Osteoblast (primary cell): ENCODE data around the gene RABGAP1. TPM values are rescaled to one million over a fixed set of nuclear protein-coding genes. Genes with fewer than 3 reads are reported as not detected.

Experiments
- DNase-seq: peaks from one replicate; pipeline ENCODE4 v3.0.0; 2011; ENCODE audit warnings: low spot score, mixed read lengths; ENCODE audit not compliant: insufficient read length; ENCODE audit errors: missing footprints
- H2AFZ ChIP-seq: 2 replicates; pipeline ENCODE4 v1.6.0; 2011; ENCODE audit warnings: mild to moderate bottlenecking, low read length
- H3K27ac ChIP-seq: 2 replicates; pipeline ENCODE4 v1.5.1; 2011; ENCODE audit warnings: mild to moderate bottlenecking, low read depth, low read length, moderate library complexity
- H3K27me3 ChIP-seq: 2 replicates; pipeline ENCODE4 v1.6.0; 2012; ENCODE audit warnings: mild to moderate bottlenecking, control low read depth, inconsistent platforms, low read length, moderate library complexity; ENCODE audit not compliant: insufficient read depth
- H3K36me3 ChIP-seq: 2 replicates; pipeline ENCODE4 v1.5.1; 2011; ENCODE audit warnings: mild to moderate bottlenecking, low read length, control low read depth, moderate library complexity; ENCODE audit not compliant: insufficient read depth
- H3K4me1 ChIP-seq: 2 replicates; pipeline ENCODE4 v1.5.1; 2011; ENCODE audit warnings: mild to moderate bottlenecking, low read length, control low read depth, moderate library complexity; ENCODE audit not compliant: insufficient read depth
- H3K4me2 ChIP-seq: 2 replicates; pipeline ENCODE4 v1.6.0; 2011; ENCODE audit warnings: mild to moderate bottlenecking, low read length; ENCODE audit not compliant: insufficient read depth
- H3K4me3 ChIP-seq: fragments of 200-600 bp; sonication (generic); 3 replicates; pipeline ENCODE4 v1.5.1; 2012; ENCODE audit warnings: mild to moderate bottlenecking, low read length, inconsistent platforms; ENCODE audit not compliant: insufficient read depth
- H3K79me2 ChIP-seq: 2 replicates; pipeline ENCODE4 v1.6.0; 2012; ENCODE audit warnings: mild to moderate bottlenecking, low read length, control low read depth, inconsistent platforms; ENCODE audit not compliant: insufficient read depth
- H3K9me3 ChIP-seq: 2 replicates; pipeline ENCODE4 v1.5.1; 2011; ENCODE audit warnings: low read depth, low read length, control low read depth
- H4K20me1 ChIP-seq: 2 replicates; pipeline ENCODE4 v1.6.0; 2012; ENCODE audit warnings: mild to moderate bottlenecking, low read length, control low read depth; ENCODE audit not compliant: insufficient read depth
- total RNA-seq: library from RNA; depleted of rRNA; stranded (reverse); fragments of >200 nt; gene quantifications from 2 replicates; pipeline ENCODE4 v1.2.3, GENCODE V29; 2012
- TF ChIP-seq, protein P1 (sequence below): IDR thresholded peaks from 2 replicates; pipeline ENCODE4 v1.5.1; 2011; ENCODE audit warnings: mild to moderate bottlenecking, low read depth, low read length, moderate library complexity; ENCODE audit errors: extremely low read depth

Gene RABGAP1
- total RNA-seq, 1 donor: 49.2 TPM

DNA sequence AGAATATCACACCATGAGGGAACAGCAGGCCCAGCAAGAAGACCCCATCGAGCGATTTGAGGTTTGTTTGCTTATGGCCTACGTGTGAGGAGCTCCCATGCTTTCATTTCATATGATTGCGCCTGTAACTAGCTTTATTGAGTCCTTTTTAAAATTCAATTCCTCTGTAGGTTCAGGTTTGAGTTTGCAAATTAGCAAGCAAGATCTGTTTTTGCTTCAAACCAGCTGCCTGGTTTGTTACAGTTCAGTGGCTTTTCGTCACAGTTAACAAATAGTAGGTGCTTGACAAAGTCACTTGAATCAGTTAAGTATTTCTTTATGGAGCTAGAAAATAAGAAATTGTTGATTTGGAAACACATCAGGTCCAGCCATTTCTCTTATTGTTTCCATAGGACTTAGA lies 149.0 kb downstream of the RABGAP1 start:
- Histone ChIP-seq H3K79me2 (no peaks in the 10 kb centered on the region), H3K4me2 (no peak overlapping the region), H3K27me3 (no peaks in the 10 kb centered on the region), H3K27ac (no peak overlapping the region), H4K20me1 (no peaks in the 10 kb centered on the region), H3K36me3 (peaks cover 28% of the 10 kb centered on the region), H3K9me3 (no peaks in the 10 kb centered on the region), H3K4me1 (no peaks in the 10 kb centered on the region), H3K4me3 (no peak overlapping the region), H2AFZ (no peak overlapping the region)
- TF ChIP-seq, protein P1, sequence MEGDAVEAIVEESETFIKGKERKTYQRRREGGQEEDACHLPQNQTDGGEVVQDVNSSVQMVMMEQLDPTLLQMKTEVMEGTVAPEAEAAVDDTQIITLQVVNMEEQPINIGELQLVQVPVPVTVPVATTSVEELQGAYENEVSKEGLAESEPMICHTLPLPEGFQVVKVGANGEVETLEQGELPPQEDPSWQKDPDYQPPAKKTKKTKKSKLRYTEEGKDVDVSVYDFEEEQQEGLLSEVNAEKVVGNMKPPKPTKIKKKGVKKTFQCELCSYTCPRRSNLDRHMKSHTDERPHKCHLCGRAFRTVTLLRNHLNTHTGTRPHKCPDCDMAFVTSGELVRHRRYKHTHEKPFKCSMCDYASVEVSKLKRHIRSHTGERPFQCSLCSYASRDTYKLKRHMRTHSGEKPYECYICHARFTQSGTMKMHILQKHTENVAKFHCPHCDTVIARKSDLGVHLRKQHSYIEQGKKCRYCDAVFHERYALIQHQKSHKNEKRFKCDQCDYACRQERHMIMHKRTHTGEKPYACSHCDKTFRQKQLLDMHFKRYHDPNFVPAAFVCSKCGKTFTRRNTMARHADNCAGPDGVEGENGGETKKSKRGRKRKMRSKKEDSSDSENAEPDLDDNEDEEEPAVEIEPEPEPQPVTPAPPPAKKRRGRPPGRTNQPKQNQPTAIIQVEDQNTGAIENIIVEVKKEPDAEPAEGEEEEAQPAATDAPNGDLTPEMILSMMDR: no peak
- DNase-seq: no peak

DNA sequence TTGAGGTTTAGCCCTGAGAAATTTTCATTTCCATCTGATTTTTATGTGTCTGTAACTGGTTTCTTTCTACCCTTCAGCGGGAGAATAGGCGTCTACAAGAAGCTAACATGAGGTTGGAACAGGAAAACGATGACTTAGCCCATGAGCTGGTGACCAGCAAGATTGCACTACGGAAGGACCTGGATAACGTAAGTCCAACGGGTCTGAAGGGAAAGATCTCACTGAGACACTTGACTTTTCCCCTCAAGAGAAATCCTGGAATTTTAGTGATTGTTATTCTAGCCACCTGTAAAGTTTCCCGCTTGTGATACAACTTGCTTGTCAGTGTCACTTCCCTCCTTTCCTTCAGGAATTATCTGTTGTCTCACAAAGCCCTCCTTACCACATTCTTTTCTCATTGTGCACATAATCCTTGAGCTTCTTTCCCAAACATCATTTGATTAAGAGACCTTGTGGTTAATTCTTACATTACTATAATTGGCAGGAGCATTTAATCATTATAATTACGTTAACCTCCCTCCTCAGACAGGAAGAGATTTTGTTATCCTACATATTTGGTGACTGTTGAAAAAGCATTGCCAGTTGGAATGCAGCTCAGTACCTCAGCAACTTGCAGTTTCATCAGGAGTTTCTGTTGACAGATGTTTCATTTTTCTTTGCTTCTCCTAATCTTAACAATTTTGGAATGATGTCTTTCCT lies 149.5 kb downstream of the RABGAP1 start:
- TF ChIP-seq, protein P1: no peak
- Histone ChIP-seq H3K4me3 (no peak overlapping the region), H3K79me2 (no peaks in the 10 kb centered on the region), H3K27ac (no peak overlapping the region), H3K36me3 (peaks cover 27% of the 10 kb centered on the region), H3K4me1 (no peaks in the 10 kb centered on the region), H2AFZ (no peak overlapping the region), H3K27me3 (no peaks in the 10 kb centered on the region), H4K20me1 (no peaks in the 10 kb centered on the region), H3K4me2 (no peak overlapping the region), H3K9me3 (no peaks in the 10 kb centered on the region)
- DNase-seq: no peak

DNA sequence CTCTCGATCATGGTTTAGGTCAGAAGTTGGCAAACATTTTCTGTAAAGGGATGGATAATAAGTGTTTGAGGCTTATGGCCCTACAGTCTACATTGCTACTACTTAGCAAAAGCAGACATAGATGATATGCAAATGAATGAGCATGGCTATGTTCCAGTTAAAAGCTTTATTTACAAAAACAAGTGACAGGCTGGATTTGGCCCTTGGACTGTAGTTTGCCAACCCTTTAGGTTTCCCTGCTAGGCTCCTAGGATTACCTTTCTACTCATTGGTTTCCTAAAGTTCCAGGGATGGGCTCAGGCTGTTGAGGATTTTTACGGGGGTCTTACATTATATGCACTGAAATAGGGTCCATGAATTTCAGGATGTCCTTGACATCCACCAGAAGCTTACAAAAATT lies 150.1 kb downstream of the RABGAP1 start:
- Histone ChIP-seq H3K79me2 (no peaks in the 10 kb centered on the region), H3K4me3 (no peak overlapping the region), H3K9me3 (no peaks in the 10 kb centered on the region), H2AFZ (no peak overlapping the region), H3K36me3 (peaks cover 30% of the 10 kb centered on the region), H3K27ac (no peak overlapping the region), H4K20me1 (no peaks in the 10 kb centered on the region), H3K4me2 (no peak overlapping the region), H3K27me3 (no peaks in the 10 kb centered on the region), H3K4me1 (no peaks in the 10 kb centered on the region)
- no peak for DNase-seq
- TF ChIP-seq, protein P1: no peak

DNA sequence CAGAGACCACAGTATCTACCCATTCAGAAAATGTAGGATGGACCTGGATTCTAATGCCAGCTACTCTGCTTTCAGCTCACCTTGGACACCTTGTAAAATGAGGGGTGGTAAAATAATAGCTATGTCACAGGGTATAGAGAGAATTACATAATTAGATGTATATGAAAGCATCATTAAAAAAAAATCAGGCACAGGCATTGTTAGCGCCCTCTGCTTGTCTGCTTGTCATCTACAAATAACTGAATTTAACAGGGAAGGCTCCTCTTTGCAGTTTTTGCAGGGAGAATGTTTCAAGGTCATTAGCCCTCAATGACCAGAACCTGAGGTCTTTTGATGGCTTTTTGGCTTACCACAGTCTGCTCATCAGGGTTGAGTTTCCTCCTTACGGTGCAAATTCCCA lies 150.6 kb downstream of the RABGAP1 start:
- no peak for DNase-seq
- Histone ChIP-seq H3K79me2 (no peaks in the 10 kb centered on the region), H3K27ac (no peak overlapping the region), H3K4me3 (no peak overlapping the region), H4K20me1 (no peaks in the 10 kb centered on the region), H3K4me1 (no peaks in the 10 kb centered on the region), H3K4me2 (no peak overlapping the region), H3K27me3 (no peaks in the 10 kb centered on the region), H2AFZ (no peak overlapping the region), H3K36me3 (peaks cover 33% of the 10 kb centered on the region), H3K9me3 (no peaks in the 10 kb centered on the region)
- TF ChIP-seq, protein P1: peak; percentile 36
